HG03378 (cell line): Measurements from ENCODE around the gene LRRC8C.

Experiments used
- ATAC-seq: cut with Tn5 transposase; IDR thresholded peaks from one replicate; pipeline ENCODE4 v1.9.1; 2021; ENCODE audit warnings: mild to moderate bottlenecking, moderate library complexity; ENCODE audit not compliant: unreplicated experiment

The LRRC8C gene

GRCh38 chr1:89633248-89633799, 404 bp downstream of the LRRC8C start:
- peak; percentile 30 for ATAC-seq

- no peak for ATAC-seq
These were observed 1.1 kb downstream of the LRRC8C start for GRCh38 chr1:89633800-89634625.

DNA sequence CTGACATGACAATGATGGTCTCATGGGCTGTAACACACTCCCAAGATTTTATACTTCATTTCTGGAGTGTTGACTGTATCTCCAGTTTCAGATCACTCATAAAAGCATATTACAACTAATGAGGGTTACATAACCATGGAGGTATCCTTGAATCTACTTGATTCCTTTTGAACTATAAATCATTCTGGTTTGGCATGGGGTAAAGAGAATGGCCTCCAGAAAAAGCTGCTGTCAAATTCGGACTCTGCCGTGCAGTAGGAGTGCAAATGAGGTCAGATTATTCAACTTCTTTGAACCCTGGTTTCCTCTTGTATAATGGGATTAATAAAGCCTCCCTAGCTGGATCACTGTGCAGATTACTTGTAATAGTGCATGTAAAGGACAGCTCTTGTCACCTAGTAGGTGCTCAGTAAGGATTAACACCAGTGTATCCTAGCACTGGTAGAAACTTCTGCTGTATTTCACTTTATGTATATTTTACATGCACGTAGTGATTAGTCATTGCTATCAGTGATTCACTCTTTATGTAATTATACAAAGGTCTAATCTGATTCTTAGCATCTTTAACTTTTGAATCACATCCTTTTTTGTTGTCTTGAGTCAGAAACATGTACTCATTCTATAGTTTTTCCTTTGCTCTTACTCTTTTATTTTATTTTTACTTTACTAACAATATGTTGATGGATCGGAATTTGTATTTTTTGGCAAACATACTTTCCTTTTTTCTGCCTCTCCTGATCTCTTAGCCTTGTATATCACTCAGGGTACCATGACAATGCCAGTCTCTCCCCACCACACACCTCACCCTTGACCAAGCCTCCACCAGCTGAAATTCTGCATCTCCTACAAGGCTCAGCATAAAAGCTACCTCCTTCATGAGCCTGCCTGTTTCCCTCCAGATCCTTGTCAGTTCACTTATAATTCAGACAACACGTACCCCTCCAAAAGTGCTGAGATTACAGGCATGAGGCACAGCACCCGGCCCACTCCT, 3.2 kb downstream of the LRRC8C start:
- ATAC-seq, result no peak

- no peak for ATAC-seq
These were observed 4.6 kb downstream of the LRRC8C start for GRCh38 chr1:89637496-89637895.

- ATAC-seq, result no peak
These were observed 7.5 kb downstream of the LRRC8C start for GRCh38 chr1:89640440-89640839.

- ATAC-seq, result no peak
These were observed 8.9 kb downstream of the LRRC8C start for GRCh38 chr1:89641781-89642180.

DNA sequence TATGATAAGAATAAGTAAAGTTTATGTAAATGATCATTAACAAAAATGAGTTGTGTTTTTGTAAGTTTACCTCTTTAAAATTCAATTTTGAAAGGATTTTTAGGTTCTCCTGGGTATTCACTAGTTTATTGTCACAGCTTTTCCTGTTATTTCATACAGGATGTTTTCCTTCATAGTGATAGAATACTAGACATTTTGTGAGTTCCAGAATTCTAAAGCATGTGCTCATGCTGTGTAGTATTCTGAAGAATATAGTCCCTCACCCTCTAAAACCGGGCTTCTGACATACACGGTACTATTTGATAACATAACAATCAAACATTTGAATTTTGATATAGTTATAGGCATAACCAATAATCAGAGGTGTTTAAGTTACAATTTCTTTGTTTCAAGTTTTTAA, 10.7 kb downstream of the LRRC8C start:
- no peak for ATAC-seq

GRCh38 chr1:89644119-89644814, 11.3 kb downstream of the LRRC8C start:
- no peak for ATAC-seq

DNA sequence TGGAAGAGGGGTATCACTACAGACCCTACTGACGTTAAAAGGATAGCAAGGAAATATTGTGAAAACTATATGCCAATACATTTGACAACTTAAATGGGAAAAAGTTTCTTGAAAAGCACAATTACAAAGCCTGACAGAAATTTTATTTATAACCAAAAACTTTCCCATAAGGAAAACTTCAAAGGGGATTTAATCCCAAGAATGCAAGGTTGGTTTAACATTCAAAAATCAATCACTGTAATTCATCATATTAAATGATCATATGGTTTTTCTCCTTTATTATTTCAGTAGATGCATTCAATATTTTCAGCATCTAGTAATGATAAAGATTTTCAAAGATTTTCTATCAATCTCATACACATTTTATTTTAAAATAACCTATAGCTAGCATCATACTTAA, 13.3 kb downstream of the LRRC8C start:
- no peak for ATAC-seq

DNA sequence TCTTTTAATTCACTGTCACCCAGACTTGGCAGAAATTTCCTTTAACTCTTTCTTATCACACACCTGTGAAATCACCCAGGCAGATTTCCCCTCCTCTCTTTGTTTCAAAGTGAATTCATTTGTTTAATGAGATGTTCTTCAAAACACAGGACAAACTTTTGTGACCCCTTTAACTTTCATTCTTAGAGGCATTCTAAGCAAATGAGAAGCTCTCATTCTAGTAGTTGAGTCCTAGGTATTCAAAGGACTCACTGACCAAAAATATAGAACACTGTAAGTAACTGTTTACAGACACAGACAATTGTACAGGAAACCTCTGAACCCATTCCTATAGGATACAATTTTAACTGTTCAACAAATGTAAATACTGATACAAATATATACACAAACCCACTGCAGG, 16.9 kb downstream of the LRRC8C start:
- ATAC-seq, result no peak

- ATAC-seq, result no peak
These were observed 19.5 kb downstream of the LRRC8C start for GRCh38 chr1:89652373-89652772.

GRCh38 chr1:89657886-89658285, 25.0 kb downstream of the LRRC8C start:
- ATAC-seq, result peak; percentile 72

GRCh38 chr1:89659322-89660081, 26.6 kb downstream of the LRRC8C start:
- no peak for ATAC-seq

- ATAC-seq, result no peak
These were observed 27.5 kb downstream of the LRRC8C start for GRCh38 chr1:89660224-89661061.

- ATAC-seq, result no peak
These were observed 33.0 kb downstream of the LRRC8C start for GRCh38 chr1:89665941-89666340.

DNA sequence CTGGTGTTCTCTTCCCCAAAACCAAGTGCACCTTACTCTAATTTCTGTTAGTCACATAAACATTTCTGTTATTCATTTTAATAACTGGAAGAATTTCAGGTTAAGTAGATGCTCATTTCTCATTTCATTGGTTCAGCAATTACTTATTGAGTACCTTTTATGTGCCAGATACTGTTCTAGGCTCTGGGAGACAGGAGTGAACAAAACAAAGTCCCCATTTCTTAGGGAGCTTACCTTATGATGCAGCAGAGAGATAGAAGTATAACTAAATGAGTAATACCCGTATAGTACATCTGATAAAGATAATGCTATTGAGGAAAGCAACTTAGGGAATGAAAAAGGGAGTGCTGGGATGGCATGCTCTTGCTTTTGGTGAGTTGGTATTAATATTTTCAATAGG, 33.7 kb downstream of the LRRC8C start:
- ATAC-seq, result no peak

GRCh38 chr1:89667691-89668090, 34.8 kb downstream of the LRRC8C start:
- no peak for ATAC-seq

GRCh38 chr1:89668961-89669360, 36.0 kb downstream of the LRRC8C start:
- no peak for ATAC-seq

- ATAC-seq, result no peak
These were observed 36.5 kb downstream of the LRRC8C start for GRCh38 chr1:89669441-89669840.
